Measurements from ENCODE around the gene ZNF106.

ZNF106 gene

DNA sequence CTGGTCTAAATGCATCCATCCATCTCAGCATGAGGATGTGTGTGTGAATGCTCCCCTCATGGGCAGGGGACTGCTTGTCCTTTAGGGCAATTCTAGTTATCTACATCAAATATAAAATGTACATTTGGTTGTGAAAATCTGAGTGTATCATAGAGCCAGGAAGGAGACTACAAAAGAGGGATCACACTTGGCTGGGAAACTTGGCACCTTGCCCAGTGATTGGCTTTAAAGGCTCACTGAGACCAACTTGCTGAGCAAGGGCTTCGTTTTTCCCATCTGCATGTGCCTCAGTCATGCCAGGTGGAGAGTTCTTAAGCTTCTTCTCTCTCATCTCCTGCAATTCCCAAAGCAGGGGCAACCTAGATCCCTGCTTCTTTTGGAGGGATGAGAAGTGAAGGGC is 126.4 kb downstream of the ZNF106 start:
- DNase-seq: no peak

- no peak for DNase-seq
Observed at GRCh38 chr15:42363942-42364341, 127.0 kb downstream of the ZNF106 start.

- no peak for DNase-seq
Observed at GRCh38 chr15:42363487-42363886, 127.5 kb downstream of the ZNF106 start.
